ENCODE results near the gene SMARCB1. TPM values are rescaled to one million over a fixed set of nuclear protein-coding genes. Genes with fewer than 3 reads are reported as not detected.
A peak's percentile ranks its signal among the peaks of the same experiment; 100 is the strongest.

SMARCB1 gene
- total RNA-seq, 2 donors from 2014 or later = 65.9 to 79.3 TPM

DNA sequence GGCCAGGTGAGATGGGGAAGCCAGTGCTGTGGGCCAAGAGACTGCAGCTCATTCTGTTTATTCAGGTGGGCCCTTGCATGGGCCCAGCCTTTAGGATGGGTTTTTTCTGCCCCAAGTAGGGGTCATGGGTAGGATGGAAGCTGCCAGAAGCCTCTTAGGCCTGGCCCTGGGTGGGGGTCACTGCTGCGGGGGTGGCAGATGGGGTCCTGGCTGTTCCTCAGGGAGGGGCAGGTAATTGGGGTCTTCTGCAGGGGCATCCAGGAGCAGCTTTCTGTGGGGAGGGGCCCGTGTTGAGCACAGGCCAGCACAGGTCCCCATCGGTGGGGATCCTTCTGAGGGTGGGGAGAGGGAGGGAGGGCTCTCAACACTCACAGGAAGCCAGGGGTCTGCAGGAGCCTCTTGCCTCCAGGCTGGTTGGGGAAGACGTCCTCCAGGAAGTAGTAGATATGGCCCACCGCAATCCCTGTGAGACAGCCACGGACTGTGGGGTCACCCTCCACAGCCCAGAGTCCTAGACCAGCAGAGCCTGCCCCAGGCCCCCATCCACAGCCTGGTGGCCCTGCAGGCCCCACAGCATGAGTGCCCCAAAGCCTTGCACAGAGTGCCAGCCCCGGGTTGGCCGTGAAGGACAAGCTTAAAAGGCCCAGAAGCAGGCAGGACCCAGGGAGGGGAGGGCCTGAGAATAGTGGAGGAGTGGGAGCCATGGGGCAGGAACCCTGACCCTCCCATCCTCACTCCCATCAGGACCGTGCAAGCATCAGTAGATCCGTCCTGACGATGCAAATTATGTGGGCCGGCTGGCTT lies 50.1 kb downstream of the SMARCB1 start:
- intact Hi-C loops (cut with DNase I, micrococcal nuclease) = no loop called here
- ATAC-seq = no peak
- DNase-seq = no peak

DNA sequence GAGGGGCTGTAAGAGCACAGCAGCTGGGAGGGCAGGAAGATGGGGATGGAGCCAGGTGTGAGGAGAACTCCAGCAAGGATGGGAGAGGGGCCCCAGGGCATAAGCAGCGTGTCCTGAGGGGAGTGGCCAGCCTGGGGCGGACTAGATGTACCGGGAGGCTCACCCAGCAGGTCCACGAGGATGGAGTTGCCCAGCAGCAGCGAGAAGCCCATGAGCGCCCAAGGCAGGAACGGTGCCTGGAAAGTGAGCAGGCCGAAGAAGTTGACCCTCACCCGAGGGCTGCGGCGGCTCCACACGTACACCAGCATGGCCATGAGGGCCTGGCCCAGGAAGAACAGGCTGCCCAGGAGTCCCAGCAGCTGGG lies 50.7 kb downstream of the SMARCB1 start:
- DNase-seq (no peak), ATAC-seq (no peak)
- intact Hi-C loops (cut with DNase I, micrococcal nuclease) = no loop called here

DNA sequence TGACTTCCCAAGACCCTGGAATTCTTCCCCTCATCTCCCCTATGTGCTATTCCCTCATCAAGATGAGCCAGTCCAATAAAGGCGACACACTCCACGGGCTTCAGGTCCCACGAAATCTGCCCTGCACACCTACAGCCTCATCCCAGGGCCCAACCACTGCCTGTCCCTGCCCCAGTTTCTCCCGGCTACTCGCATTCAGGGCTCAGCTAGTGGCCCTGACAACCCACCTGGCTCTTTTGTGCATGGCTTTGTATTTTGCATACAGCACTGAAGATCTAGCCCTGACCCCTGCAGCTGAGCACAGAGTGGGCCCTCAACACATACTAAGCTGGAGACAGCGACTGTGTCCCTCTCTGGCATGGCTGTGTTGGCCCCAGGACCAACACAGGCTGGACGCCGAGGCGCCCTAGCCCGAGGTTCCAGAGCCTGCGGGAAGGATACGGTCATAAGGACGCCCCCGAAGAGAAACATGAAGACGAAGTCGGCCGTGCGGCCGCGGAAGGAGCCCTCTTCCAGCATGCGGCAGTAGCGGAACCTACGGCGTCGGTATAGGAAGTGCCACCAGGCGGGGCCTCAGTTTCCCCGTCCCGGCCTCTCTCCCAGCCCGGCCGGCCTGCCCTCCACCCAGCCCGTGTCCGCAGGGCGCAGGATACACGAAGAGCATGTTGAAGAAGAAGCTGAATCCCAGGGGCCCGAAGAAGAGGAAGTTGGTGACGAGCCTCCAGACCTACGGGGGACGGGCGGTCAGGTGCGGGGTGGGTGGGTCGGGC lies 51.3 kb downstream of the SMARCB1 start:
- intact Hi-C loops (cut with DNase I, micrococcal nuclease) = no loop called here
- DNase-seq = no peak
- no peak for ATAC-seq

DNA sequence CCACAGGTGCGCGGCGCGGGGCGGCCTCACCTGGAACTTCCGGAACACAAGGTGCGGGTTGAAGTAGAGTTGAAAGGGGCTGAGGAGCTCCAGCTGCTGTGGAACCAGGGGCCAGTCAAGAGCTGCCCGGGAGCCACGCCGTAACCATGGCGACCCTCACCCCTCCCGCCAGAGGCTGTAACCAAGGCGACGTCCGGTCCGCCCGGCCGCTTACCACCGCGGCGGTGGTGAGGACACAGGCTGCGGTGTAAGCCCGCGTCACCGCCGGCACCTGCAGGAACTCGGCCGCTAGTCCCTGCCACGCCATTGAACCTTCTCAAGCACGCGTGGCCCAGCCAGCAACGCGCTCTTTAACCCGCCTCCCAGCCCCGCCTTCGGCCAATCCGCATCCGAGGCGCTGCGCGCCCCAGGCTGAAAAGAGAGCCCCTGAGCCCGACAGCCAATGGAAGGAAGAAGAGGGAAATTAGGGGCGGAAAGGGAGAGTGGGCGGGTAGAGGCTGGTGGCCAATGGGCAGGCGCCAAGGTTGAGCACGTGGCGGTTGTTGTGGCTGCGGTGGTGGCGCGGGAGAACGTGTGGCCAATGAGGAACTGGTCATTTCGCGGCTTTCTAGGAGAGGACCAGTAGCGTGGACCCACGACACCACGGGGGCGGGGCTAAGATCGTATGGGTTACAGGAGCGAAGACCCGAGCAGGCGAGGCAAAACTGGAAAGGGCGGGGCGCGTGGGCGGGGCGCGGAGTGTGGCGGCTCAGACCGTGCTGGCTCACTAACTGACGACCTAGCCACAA lies 52.1 kb downstream of the SMARCB1 start, which contains the start of gene DERL3:
DERL3 (minus strand) TSS at position 326 of the 788 bp plus-strand sequence; CDS start at position 307, 19 bp downstream.
- intact Hi-C loops (cut with DNase I, micrococcal nuclease) = no loop called here
- DNase-seq (peak; percentile 99 to 100), ATAC-seq (peak; percentile 92)

DNA sequence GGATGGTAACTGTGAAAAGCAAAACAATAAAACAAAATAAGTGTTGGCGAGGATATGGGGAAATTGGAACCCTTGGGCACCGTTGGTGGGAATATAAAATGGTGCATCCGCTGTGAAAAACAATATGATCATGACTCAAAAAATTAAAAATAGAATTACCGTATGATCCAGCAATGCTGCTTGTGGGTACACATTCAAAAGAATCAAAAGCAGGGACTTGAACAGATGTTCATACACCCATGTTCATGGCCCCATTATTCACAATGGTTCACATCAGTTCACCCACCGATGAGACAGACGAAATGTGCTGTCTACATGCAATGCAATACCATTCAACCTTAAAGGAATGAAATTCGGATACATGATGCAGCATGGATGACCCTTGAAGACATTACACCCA lies 53.3 kb downstream of the SMARCB1 start:
- intact Hi-C loops (cut with DNase I, micrococcal nuclease) = loop anchor here in 1 of 2 donors (10.0 kb wide), 1 partner anchor 75 kb away; the partner anchor contains the start of genes C22orf15 and CHCHD10
- ATAC-seq (no peak), DNase-seq (no peak)

DNA sequence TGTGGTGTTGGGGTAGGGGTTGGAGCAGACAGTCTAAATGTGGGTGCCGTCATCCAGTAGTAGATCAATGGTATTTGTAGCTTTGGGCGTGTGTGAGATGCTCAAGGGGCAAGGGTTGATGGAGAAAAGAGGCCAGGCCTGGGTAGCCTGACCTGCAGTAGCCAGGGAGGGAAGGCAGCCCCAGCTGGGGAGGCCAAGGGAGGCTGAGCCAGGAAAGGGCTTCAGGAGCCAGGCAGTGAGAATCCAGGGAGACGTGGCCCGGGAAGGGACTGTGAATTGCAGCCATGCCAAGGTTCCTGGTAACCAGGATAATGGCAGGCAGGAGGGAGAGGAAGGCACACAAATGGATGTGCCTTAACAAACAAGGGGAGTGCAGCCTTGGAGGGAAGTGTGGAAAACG lies 54.5 kb downstream of the SMARCB1 start:
- no peak for ATAC-seq
- intact Hi-C loops (cut with DNase I, micrococcal nuclease) = loop anchor here in 1 of 2 donors (10.0 kb wide), 1 partner anchor 76 kb away; the partner anchor contains the start of genes C22orf15 and CHCHD10

DNA sequence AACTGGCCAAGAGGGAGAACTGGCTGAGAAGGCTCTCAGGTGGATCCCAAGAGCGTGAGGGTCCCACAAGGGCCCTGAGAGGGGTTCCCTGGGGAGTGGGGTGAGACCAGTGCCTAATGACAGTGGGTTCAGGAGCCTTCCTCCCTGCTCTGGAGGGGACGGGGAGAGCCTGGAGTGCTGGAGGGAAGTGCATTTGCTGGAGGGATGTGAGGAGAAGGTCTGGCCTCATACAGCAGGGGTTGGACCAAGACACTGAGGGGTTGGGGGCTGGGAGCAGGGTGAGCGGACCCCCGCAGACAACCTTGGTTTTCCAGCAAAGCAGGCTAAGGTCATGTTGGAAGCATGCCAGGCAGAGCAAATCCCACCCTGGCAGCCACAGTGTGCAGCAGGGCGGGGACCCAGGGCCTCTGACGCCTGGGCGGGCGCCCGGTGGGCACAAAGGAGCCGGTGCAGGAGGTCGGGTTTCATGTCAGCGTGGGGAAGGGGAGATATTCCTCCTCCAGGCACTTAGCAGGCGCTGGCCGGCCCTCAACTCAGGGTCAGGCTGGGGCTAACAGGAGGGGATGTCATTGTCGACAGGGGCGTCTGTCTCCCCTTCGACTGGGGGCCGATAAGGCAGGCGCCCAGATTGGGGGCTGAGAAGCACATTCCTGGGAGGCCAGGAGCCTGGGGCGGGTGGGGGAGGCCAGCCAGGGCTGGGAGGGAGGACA lies 55.1 kb downstream of the SMARCB1 start:
- intact Hi-C loops (cut with DNase I, micrococcal nuclease) = loop anchor here in 1 of 2 donors (10.0 kb wide), 1 partner anchor 77 kb away; the partner anchor contains the start of genes C22orf15 and CHCHD10
- DNase-seq (no peak), ATAC-seq (no peak)

More for the DNA sequence above, 54.5 kb downstream of the SMARCB1 start:
- no peak for DNase-seq

DNA sequence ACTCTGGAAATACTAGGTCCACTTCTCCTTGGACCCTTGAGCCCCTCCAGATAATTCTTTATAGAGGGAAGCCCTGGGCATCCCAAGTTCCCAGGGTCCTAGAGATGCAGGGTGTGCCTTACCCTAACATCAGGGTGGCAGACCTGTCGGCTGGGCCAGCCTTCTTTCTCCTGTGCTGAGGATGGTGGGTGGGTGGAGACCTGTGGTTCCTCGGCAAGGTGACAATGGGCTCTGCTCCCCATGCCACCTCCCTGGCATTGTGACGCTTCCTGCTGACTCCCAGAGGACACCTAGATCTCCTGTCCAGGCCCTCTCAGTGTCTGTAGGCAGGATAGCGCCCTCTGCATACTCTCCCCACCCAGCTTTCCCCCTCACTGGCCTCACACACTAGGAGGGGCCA lies 55.8 kb downstream of the SMARCB1 start:
- ATAC-seq (no peak), DNase-seq (no peak)
- intact Hi-C loops (cut with DNase I, micrococcal nuclease) = loop anchor here in 1 of 2 donors (10.0 kb wide), 1 partner anchor 78 kb away; the partner anchor contains the start of genes C22orf15 and CHCHD10

DNA sequence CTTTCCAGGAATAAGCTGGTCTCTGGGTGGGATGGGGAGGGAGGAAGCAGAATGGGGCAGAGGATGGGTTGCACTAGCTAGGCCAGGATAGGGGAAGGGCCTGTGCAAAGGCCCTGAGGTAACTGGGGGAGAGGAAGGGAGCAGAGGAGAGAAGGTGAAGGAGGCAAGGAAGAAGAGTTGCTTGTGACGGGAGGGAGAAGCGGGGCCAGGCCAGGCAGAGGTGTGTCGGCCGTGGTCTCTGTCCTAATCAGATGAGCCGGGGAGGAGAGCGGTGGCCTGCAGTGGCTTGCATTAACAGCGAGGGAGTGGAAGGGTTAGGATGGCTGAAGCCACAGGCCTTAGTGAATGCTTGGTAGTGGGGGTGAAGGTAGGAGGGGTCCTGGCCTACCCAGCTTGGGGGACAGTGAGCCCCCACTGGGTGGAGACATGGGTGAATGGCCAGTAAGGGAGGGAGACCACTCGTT lies 58.0 kb downstream of the SMARCB1 start:
- intact Hi-C loops (cut with DNase I, micrococcal nuclease) = loop anchor here in 1 of 2 donors (10.0 kb wide), 1 partner anchor 80 kb away; the partner anchor contains the start of genes C22orf15 and CHCHD10
- no peak for ATAC-seq
- DNase-seq = no peak

DNA sequence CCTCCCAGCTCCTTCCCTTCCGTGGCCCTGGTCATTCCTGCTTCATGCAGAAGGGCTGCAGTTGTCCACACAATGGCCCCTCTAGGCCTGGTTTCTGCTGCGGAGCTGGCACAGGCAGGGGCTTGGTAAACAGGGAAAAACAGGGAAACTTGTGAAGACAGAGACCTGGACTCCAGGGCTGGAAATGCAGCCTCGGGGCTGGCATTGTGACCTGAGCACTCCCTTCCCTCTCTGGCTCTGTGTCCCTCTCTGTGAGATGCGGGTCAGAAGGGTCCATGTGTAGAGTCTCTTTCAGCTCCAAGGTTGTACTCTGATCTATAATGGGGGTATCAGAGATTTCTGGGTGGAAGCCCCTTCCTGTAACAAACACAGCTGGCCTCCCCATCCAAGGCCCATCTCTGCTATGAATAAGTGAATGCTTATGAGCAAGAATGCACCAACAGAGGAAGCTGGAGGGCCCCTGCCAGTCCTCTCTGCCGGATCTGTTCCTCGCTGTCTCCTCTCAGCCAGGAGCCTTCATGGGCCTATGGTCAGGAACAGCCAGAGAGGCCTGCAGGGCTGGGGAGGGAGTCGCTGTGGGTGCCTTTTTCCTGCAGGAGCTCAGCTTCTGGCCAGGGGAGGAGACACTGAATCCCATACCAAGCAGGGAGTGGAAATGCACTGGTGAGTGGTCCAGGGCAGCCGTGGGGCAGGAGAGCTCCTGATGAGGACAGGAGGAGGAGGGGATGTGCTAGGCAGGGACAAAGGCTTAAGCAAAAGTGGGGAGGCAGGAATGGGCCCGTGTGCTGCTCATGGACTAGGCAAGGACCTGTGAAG lies 58.7 kb downstream of the SMARCB1 start:
- intact Hi-C loops (cut with DNase I, micrococcal nuclease) = loop anchor here in 1 of 2 donors (10.0 kb wide), 1 partner anchor 81 kb away; the partner anchor contains the start of genes C22orf15 and CHCHD10
- no peak for DNase-seq
- no peak for ATAC-seq

DNA sequence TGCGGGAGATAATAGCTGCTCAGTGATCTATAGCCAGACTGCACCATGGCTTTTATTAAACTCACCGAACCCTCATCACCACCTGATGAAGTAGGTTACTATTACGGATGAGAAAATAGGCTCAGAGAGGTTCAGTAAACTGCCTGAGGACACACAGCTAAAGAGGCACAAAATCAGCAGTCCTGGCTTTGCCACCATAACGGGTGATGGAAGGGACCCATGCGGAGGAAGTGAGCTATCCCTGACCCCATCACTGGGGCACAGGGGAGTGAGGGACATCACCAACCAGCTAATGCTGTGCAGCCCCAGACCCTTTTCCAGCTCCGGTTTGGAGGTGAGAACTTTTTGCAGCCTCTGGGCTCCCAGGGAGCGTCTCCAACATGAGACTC lies 59.3 kb downstream of the SMARCB1 start:
- intact Hi-C loops (cut with DNase I, micrococcal nuclease) = loop anchor here in 1 of 2 donors (10.0 kb wide), 1 partner anchor 81 kb away; the partner anchor contains the start of genes C22orf15 and CHCHD10
- no peak for DNase-seq
- no peak for ATAC-seq

DNA sequence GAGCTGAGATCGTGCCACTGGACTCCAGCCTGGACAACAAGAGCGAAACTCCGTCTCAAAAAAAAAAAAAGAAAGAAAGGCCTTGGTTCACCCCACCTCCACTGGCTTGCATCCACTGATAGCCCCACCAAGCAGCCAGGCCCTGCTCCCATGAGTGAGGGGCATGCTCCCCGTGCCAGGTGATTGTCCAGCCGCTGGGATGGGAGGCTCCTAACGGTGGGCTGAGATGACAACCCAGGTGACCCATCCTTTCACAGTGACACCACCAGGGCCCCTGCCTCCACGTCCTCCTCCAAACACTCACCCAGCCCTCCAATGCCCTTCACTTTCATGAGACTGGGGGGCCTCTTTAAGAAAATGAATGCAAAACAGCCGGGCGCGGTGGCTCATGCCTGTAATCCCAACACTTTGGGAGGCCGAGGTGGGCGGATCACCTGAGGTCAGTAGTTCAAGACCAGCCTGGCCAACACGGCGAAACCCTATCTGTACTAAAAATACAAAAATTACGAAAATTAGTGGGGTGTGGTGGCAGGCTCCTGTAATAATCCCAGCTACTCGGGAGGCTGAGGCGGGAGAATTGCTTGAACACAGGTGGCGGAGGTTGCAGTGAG lies 60.6 kb downstream of the SMARCB1 start:
- intact Hi-C loops (cut with DNase I, micrococcal nuclease) = loop anchor here in 1 of 2 donors (10.0 kb wide), 1 partner anchor 83 kb away; the partner anchor contains the start of genes C22orf15 and CHCHD10
- no peak for ATAC-seq
- DNase-seq = no peak

DNA sequence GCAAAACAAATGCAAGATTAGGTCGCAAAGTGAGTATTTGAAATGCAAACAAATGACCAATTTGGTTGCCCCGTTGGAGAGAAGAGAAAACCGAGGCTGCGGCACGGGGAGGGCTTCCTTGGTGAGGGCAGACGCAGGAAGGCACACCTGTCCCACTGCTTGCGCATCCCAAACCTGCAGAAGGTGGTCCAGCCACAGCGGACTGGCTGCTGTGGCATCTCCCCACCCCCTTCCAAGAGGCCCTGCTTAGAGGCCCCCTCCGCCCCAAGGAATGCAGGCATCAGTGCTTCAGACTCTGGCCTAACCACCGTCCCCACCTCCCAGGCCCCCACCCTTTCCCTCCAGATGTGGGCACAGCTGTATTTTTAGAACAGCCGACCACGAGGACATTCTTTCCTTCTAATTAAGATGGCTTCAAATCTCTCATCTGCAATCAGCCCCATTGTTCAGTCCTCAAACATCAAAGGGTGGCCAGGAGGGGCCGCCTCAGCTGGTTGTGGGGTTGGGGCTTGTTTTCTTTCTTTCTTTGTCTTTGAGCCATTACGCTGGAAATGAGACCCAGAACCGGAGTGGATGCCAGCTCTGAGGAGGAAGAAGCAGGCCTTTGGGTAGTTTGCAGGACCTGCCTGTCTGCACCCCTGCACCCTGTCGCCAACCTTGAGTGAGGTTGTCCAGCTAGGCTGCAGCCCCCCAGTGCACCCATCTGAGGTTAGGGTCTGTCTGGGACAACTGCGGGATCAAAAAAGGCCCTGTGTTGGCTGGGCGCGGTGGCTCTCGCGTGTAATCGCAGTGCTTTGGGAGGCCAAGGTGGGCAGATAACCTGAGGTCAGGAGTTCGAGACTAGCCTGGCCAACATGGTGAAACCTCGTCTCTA lies 61.5 kb downstream of the SMARCB1 start:
- DNase-seq (no peak), ATAC-seq (no peak)
- intact Hi-C loops (cut with DNase I, micrococcal nuclease) = loop anchor here in 1 of 2 donors (10.0 kb wide), 1 partner anchor 83 kb away; the partner anchor contains the start of genes C22orf15 and CHCHD10

DNA sequence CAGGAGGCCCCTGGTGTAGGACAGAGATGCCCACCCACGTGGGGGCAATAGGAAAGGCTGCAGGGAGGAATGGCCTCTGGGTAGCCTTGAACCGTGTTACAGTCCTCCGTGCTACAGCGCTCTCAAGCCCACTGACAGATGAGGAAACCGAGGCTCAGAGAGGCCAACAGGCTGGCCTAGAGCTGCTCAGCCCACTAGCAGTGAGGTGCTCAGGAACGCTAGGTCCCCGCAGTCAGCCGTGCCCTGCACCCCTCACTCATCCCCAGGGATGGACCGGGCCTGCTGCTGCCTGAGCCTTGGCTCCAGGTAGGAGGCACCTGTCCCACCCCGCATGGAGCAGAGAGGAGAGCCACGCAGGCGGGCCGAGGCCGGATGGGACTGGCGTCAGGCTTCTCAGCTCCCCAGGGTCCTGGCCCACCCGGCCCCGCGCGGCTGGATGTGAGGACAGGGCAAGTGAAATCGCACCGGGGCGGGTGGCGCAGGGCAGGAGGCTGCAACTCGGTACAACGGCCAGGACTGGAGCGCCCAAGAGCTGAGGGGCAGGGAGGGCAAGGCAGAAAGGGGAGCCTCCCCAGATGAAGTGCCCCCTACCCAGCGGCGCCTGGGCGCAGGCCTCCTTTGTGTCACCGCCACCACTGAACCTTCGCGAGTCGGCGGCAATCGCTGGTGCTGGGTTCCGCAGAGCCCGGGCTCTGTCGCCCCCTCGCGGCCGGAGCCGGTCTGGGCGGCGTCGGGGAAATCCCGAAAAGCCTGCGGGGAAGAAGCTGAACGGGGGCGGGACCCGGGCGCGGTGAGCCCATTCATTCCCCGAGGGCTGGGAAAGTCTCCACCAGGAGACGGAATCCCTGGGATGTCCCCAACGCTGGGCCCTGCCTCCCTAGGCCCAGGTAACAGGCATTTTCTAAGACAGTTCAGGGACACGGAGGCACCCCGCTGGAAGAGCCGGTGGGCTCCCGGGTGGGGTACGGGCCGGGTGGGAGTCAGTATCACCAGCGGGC lies 62.5 kb downstream of the SMARCB1 start:
- intact Hi-C loops (cut with DNase I, micrococcal nuclease) = loop anchor here (5.0 to 10.0 kb wide), 2 partner anchors 82 to 85 kb away; partner anchors contain the start of genes CHCHD10 (in 2 of the 2) and C22orf15 (in 1 of the 2)
- ATAC-seq (peak; percentile 89), DNase-seq (peak in 1 of 2 donors; percentile 86)
